Mesenchymal stem cell (in vitro differentiated cells and primary cell): ENCODE results near the gene NBEAL1.

ENCODE experiments used
- DNase-seq: peaks from one replicate; pipeline ENCODE4 v3.0.0-alpha.2; 2013
- H2AFZ ChIP-seq: one replicate; pipeline ENCODE4 v1.6.1; 2013; ENCODE audit warnings: low read depth, mild to moderate bottlenecking, control low read depth, inconsistent platforms, low read length, moderate library complexity
- H2AK5ac ChIP-seq: 2 replicates; pipeline ENCODE4 v1.6.1; 2013; ENCODE audit warnings: low read length, moderate library complexity, mild to moderate bottlenecking, inconsistent platforms; ENCODE audit not compliant: severe bottlenecking
- H2BK120ac ChIP-seq: one replicate; pipeline ENCODE4 v1.6.1; 2013; ENCODE audit warnings: low read depth, mild to moderate bottlenecking, inconsistent platforms, low read length, moderate library complexity
- H2BK12ac ChIP-seq, 2 experiments: one replicate each; pipeline ENCODE4 v1.6.1; 2013; ENCODE audit warnings: inconsistent platforms in 2 of 2, low read length in 2 of 2, mild to moderate bottlenecking in 2 of 2, moderate library complexity in 2 of 2, control low read depth in 1 of 2
- H2BK15ac ChIP-seq: one replicate; pipeline ENCODE4 v1.6.1; 2013; ENCODE audit warnings: mild to moderate bottlenecking, low read depth, inconsistent platforms; ENCODE audit not compliant: poor library complexity, severe bottlenecking
- H2BK5ac ChIP-seq: 2 replicates; pipeline ENCODE4 v1.6.1; 2013; ENCODE audit warnings: low read depth, mild to moderate bottlenecking, low read length, control low read depth, inconsistent platforms; ENCODE audit not compliant: poor library complexity, severe bottlenecking
- H3K14ac ChIP-seq, 2 experiments: one replicate each; pipeline ENCODE4 v1.6.1; 2013; ENCODE audit warnings: inconsistent platforms in 2 of 2, low read length in 2 of 2, control low read depth in 1 of 2, mild to moderate bottlenecking in 1 of 2, moderate library complexity in 1 of 2
- H3K18ac ChIP-seq, 2 experiments: one replicate each; pipeline ENCODE4 v1.6.1; 2013; ENCODE audit warnings: inconsistent platforms in 2 of 2, low read length in 2 of 2, control low read depth in 1 of 2, low read depth in 1 of 2, mild to moderate bottlenecking in 1 of 2
- H3K23ac ChIP-seq, 2 experiments: one replicate each; pipeline ENCODE4 v1.6.1; 2013; ENCODE audit warnings: inconsistent platforms in 2 of 2, low read length in 2 of 2, mild to moderate bottlenecking in 2 of 2, moderate library complexity in 2 of 2, control low read depth in 1 of 2
- H3K27ac ChIP-seq: 2 replicates; pipeline ENCODE4 v1.5.1; 2013; ENCODE audit warnings: mild to moderate bottlenecking, moderate library complexity, low read length, control low read depth, inconsistent platforms; ENCODE audit not compliant: poor library complexity, severe bottlenecking
- H3K27me3 ChIP-seq, 2 experiments: 2 replicates each; pipeline versions ENCODE4 v1.6.1 to v1.7.0; 2013; ENCODE audit warnings: low read length in 2 of 2, mild to moderate bottlenecking in 2 of 2, moderate library complexity in 2 of 2, control low read depth in 1 of 2, inconsistent platforms in 1 of 2; ENCODE audit not compliant: control insufficient read depth in 1 of 2, insufficient read depth in 1 of 2
- H3K36me3 ChIP-seq, 2 experiments: 2 replicates each; pipeline versions ENCODE4 v1.6.1 to v1.7.0; 2013; ENCODE audit warnings: low read length in 2 of 2, control low read depth in 1 of 2, inconsistent platforms in 1 of 2, low read depth in 1 of 2, mild to moderate bottlenecking in 1 of 2; ENCODE audit not compliant: insufficient read depth in 2 of 2, control insufficient read depth in 1 of 2
- H3K4ac ChIP-seq, 2 experiments: one replicate each; pipeline ENCODE4 v1.6.1; 2013; ENCODE audit warnings: inconsistent platforms in 2 of 2, low read length in 2 of 2, mild to moderate bottlenecking in 2 of 2, moderate library complexity in 2 of 2, control low read depth in 1 of 2, low read depth in 1 of 2
- H3K4me1 ChIP-seq: 2 replicates; pipeline ENCODE4 v1.6.1; 2013; ENCODE audit warnings: low read depth, low read length, control low read depth; ENCODE audit not compliant: control insufficient read depth, insufficient read depth
- H3K4me2 ChIP-seq: 2 replicates; pipeline ENCODE4 v1.6.1; 2013; ENCODE audit warnings: low read length, mild to moderate bottlenecking, inconsistent platforms; ENCODE audit not compliant: poor library complexity, severe bottlenecking
- H3K4me3 ChIP-seq, 2 experiments: 2 replicates each; pipeline versions ENCODE4 v1.5.1 to v1.7.0; 2013; ENCODE audit warnings: low read length in 2 of 2, mild to moderate bottlenecking in 2 of 2, control low read depth in 1 of 2, low read depth in 1 of 2; ENCODE audit not compliant: insufficient read depth in 1 of 2
- H3K79me1 ChIP-seq: replicated peaks from 2 replicates; pipeline ENCODE4 v1.6.1; 2013; ENCODE audit warnings: mild to moderate bottlenecking, control low read depth, low read length, inconsistent platforms; ENCODE audit not compliant: poor library complexity, severe bottlenecking
- H3K9ac ChIP-seq: 2 replicates; pipeline ENCODE4 v1.7.0; 2013; ENCODE audit warnings: mild to moderate bottlenecking, low read length, moderate library complexity
- H3K9me3 ChIP-seq: 2 replicates; pipeline ENCODE4 v1.7.0; 2013; ENCODE audit warnings: mild to moderate bottlenecking, low read length; ENCODE audit not compliant: control insufficient read depth
- H4K8ac ChIP-seq: one replicate; pipeline ENCODE4 v1.6.1; 2013; ENCODE audit warnings: inconsistent platforms, mild to moderate bottlenecking, low read length, moderate library complexity
- H4K91ac ChIP-seq: one replicate; pipeline ENCODE4 v1.6.1; 2013; ENCODE audit warnings: mild to moderate bottlenecking, low read length, inconsistent platforms
- whole genome bisulfite sequencing: methylation state at CpG from one replicate; pipeline ENCODE4 v1.1.7; 2013; ENCODE audit warnings: mixed read lengths; 5-methylcytosine and 5-hydroxymethylcytosine counted together

The NBEAL1 gene

GRCh38 chr2:203200866-203201265, 186.2 kb downstream of the NBEAL1 start:
- Histone ChIP-seq H4K91ac (no peak overlapping the region), H3K4me3 (no peak overlapping the region), H3K14ac (no peak overlapping the region), H2BK15ac (no peak overlapping the region), H3K18ac (no peak overlapping the region), H2AFZ (no peak overlapping the region), H4K8ac (no peak overlapping the region), H3K27ac (no peak overlapping the region), H3K9me3 (no peaks in the 10 kb centered on the region), H2BK120ac (no peak overlapping the region), H3K4ac (no peak overlapping the region), H3K79me1 (peaks cover 6% of the 10 kb centered on the region), H3K9ac (no peak overlapping the region), H2AK5ac (no peak overlapping the region), H3K4me2 (no peak overlapping the region), H2BK5ac (no peak overlapping the region), H2BK12ac (no peak overlapping the region), H3K23ac (no peak overlapping the region), H3K36me3 (peaks cover 24 to 72% of the 10 kb centered on the region in 2 experiments), H3K27me3 (no peaks in the 10 kb centered on the region), H3K4me1 (no peaks in the 10 kb centered on the region)
- no peak for DNase-seq

- Histone ChIP-seq H4K91ac (no peak overlapping the region), H3K18ac (no peak overlapping the region), H3K9ac (no peak overlapping the region), H3K14ac (no peak overlapping the region), H2BK120ac (no peak overlapping the region), H4K8ac (no peak overlapping the region), H3K4ac (no peak overlapping the region), H3K27ac (no peak overlapping the region), H3K4me2 (no peak overlapping the region), H2BK12ac (no peak overlapping the region), H3K9me3 (no peaks in the 10 kb centered on the region), H3K36me3 (peaks cover 27 to 71% of the 10 kb centered on the region in 2 experiments), H2BK5ac (no peak overlapping the region), H3K27me3 (no peaks in the 10 kb centered on the region), H2AK5ac (no peak overlapping the region), H3K4me3 (no peak overlapping the region), H3K23ac (no peak overlapping the region), H3K4me1 (no peaks in the 10 kb centered on the region), H3K79me1 (peaks cover 6% of the 10 kb centered on the region), H2AFZ (no peak overlapping the region), H2BK15ac (no peak overlapping the region)
- WGBS = 93% methylated on average over 3 of the region's 5 CpGs
- DNase-seq = no peak
Measured at GRCh38 chr2:203201426-203201825, 186.8 kb downstream of the NBEAL1 start.

GRCh38 chr2:203209538-203209937, 194.9 kb downstream of the NBEAL1 start:
- Histone ChIP-seq H3K9ac (no peak overlapping the region), H3K23ac (no peak overlapping the region), H4K8ac (no peak overlapping the region), H2BK12ac (no peak overlapping the region), H3K14ac (no peak overlapping the region), H3K4me1 (no peaks in the 10 kb centered on the region), H4K91ac (no peak overlapping the region), H3K27ac (no peak overlapping the region), H3K79me1 (peaks cover 6% of the 10 kb centered on the region), H3K4me3 (no peak overlapping the region), H3K4me2 (no peak overlapping the region), H3K18ac (no peak overlapping the region), H3K4ac (no peak overlapping the region), H3K9me3 (no peaks in the 10 kb centered on the region), H2BK120ac (no peak overlapping the region), H2AFZ (no peak overlapping the region), H2AK5ac (no peak overlapping the region), H2BK5ac (no peak overlapping the region), H2BK15ac (no peak overlapping the region), H3K36me3 (peaks cover 23 to 75% of the 10 kb centered on the region in 2 experiments), H3K27me3 (no peaks in the 10 kb centered on the region)
- WGBS = 82% methylated on average over 1 of the region's 1 CpG
- peak; percentile 57 for DNase-seq

- no peak overlapping the region for H3K18ac ChIP-seq
- no peak overlapping the region for H2BK15ac ChIP-seq
- H3K14ac ChIP-seq = no peak overlapping the region
- DNase-seq = peak; percentile 37
- H2AFZ ChIP-seq = no peak overlapping the region
- no peak overlapping the region for H2AK5ac ChIP-seq
- H3K27me3 ChIP-seq = no peaks in the 10 kb centered on the region
- no peak overlapping the region for H3K4me2 ChIP-seq
- H3K4me3 ChIP-seq = no peak overlapping the region
- no peak overlapping the region for H2BK5ac ChIP-seq
- no peak overlapping the region for H3K27ac ChIP-seq
- no peaks in the 10 kb centered on the region for H3K4me1 ChIP-seq
- no peaks in the 10 kb centered on the region for H3K9me3 ChIP-seq
- H4K91ac ChIP-seq = no peak overlapping the region
- no peak overlapping the region for H2BK12ac ChIP-seq
- WGBS = 100% methylated on average over 2 of the region's 2 CpGs
- H4K8ac ChIP-seq = no peak overlapping the region
- no peak overlapping the region for H2BK120ac ChIP-seq
- H3K4ac ChIP-seq = no peak overlapping the region
- peaks cover 0 to 18% of the 10 kb centered on the region in 2 experiments for H3K36me3 ChIP-seq
- H3K23ac ChIP-seq = no peak overlapping the region
- H3K9ac ChIP-seq = no peak overlapping the region
- H3K79me1 ChIP-seq = no peaks in the 10 kb centered on the region
Measured at GRCh38 chr2:203225423-203226039, 210.9 kb downstream of the NBEAL1 start.
